Suprapubic skin (tissue), 4 donors: ENCODE measurements around the gene ZP4.

Experiments
- EP300 ChIP-seq: sonication (generic); formaldehyde crosslinking; IDR thresholded peaks from one replicate; pipeline ENCODE4 v1.6.1; 2017; ENCODE audit warnings: antibody characterized with exemption
- POLR2A ChIP-seq, 2 donors: fragments of 450-650 bp; IDR thresholded peaks; one replicate each; pipeline ENCODE4 v1.6.1; 2017; ENCODE audit warnings: antibody characterized with exemption in 2 of 2, mild to moderate bottlenecking in 2 of 2, moderate library complexity in 2 of 2
- POLR2AphosphoS5 ChIP-seq, 3 donors: sonication (generic); formaldehyde crosslinking; IDR thresholded peaks; one replicate each; pipeline ENCODE4 v1.6.1; 2017; ENCODE audit warnings: antibody characterized with exemption in 3 of 3
- TF ChIP-seq, protein P1 (sequence below), 2 donors: fragments of 200-600 bp in 1 of 2; fragments of 450-650 bp in 1 of 2; sonication (generic) in 1 of 2; IDR thresholded peaks; one replicate each; pipeline ENCODE4 v1.5.1; 2016 to 2019; ENCODE audit warnings: antibody characterized with exemption in 2 of 2, mild to moderate bottlenecking in 1 of 2, moderate library complexity in 1 of 2

DNA sequence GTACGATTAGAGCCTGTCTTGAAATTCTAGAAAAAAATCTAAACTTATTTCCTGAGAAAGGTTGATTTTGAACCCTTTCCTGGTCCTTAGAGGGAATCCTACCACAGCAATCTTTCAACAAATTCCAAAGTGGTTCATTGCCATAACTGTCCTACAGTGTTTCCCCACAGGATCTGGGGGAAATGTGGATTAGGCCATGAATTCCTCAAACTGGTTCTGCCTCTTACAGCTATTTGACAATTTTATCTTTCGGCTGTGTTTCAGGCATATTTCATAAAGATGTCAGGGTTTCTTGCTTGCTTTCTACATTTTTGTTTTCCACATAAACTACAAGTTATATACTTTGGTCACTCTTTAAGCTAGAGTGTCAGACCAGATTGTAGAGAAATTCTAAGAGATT lies 544 bp upstream of the ZP4 start:
- no peak for TF ChIP-seq POLR2AphosphoS5 (IDR thresholded peaks at IDR 0.05)
- TF ChIP-seq, protein P1, sequence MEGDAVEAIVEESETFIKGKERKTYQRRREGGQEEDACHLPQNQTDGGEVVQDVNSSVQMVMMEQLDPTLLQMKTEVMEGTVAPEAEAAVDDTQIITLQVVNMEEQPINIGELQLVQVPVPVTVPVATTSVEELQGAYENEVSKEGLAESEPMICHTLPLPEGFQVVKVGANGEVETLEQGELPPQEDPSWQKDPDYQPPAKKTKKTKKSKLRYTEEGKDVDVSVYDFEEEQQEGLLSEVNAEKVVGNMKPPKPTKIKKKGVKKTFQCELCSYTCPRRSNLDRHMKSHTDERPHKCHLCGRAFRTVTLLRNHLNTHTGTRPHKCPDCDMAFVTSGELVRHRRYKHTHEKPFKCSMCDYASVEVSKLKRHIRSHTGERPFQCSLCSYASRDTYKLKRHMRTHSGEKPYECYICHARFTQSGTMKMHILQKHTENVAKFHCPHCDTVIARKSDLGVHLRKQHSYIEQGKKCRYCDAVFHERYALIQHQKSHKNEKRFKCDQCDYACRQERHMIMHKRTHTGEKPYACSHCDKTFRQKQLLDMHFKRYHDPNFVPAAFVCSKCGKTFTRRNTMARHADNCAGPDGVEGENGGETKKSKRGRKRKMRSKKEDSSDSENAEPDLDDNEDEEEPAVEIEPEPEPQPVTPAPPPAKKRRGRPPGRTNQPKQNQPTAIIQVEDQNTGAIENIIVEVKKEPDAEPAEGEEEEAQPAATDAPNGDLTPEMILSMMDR (IDR thresholded peaks at IDR 0.05) = no peak
- no peak for TF ChIP-seq POLR2A (IDR thresholded peaks at IDR 0.05)
- no peak for TF ChIP-seq EP300
